HepG2 (cell line): ENCODE measurements around the gene NKX2-3. TPM values are rescaled to one million over a fixed set of nuclear protein-coding genes. Genes with fewer than 3 reads are reported as not detected.

ENCODE experiments used
- ATAC-seq: fragments of 200-7000 bp; cut with Tn5 transposase; 3 replicates; pipeline ENCODE4 v1.9.1; 2020; ENCODE audit warnings: mild to moderate bottlenecking, moderate library complexity
- Bru-seq: library from RNA; stranded (reverse); fragments of 400-500 nt; gene quantifications from one replicate; lab custom pipeline; 2021; lab: Mats Ljungman, UMichigan
- BruChase-seq, 2 experiments: library from RNA; stranded (reverse); fragments of 400-500 nt; gene quantifications; one replicate each; lab custom pipeline; 2021; lab: Mats Ljungman, UMichigan
- BruUV-seq: library from RNA; stranded (reverse); fragments of 400-500 nt; replicated peaks from 2 replicates; lab custom pipeline; 2021; lab: Mats Ljungman, UMichigan
- CTCF ChIA-PET: fragments of 300-600 bp; formaldehyde crosslinking; extraction: SDS; loops from one replicate; lab custom pipeline; 2021; ENCODE audit warnings: low total read pairs, inconsistent platforms, low intra/inter-chr PET ratio; lab: Yijun Ruan, JAX
- POLR2A ChIA-PET: fragments of 350-600 bp; sonication (Branson Sonifier 250); formaldehyde crosslinking; loops from one replicate; lab custom pipeline; 2020; ENCODE audit warnings: antibody characterized with exemption, inconsistent platforms; lab: Yijun Ruan, JAX
- DNase-seq: peaks from one replicate; pipeline ENCODE4 v3.0.0-alpha.2; 2015; ENCODE audit warnings: low spot score
- FAIRE-seq: peaks from 3 replicates; lab custom pipeline; 2011; peaks lifted over from hg19 to GRCh38; lab: Jason Lieb, UNC
- H2AFZ ChIP-seq: one replicate; pipeline ENCODE4 v1.6.1; 2011; ENCODE audit warnings: low read length, inconsistent platforms
- H3K27ac ChIP-seq: fragments of 300-600 bp; 3 replicates; pipeline ENCODE4 v1.8.0; 2011; ENCODE audit warnings: mixed run types, mild to moderate bottlenecking, mixed read lengths, low read length, inconsistent platforms; ENCODE audit not compliant: insufficient read depth; ENCODE audit errors: extremely low read length
- H3K27me3 ChIP-seq, 2 experiments: fragments of 200-600 bp in 1 of 2; 2 replicates in 1 of 2; 3 replicates in 1 of 2; pipeline versions ENCODE4 v1.6.0 to v1.8.0; 2011; ENCODE audit warnings: low read length in 2 of 2, mild to moderate bottlenecking in 2 of 2, moderate library complexity in 2 of 2, inconsistent platforms in 1 of 2; ENCODE audit not compliant: insufficient read depth in 2 of 2, control insufficient read depth in 1 of 2
- H3K36me3 ChIP-seq, 2 experiments: fragments of 200-600 bp in 1 of 2; replicated peaks in 1 of 2; 2 replicates in 1 of 2; 3 replicates in 1 of 2; pipeline versions ENCODE4 v1.5.1 to v1.8.0; 2011; ENCODE audit warnings: low read length in 2 of 2, inconsistent platforms in 1 of 2; ENCODE audit not compliant: insufficient read depth in 2 of 2, control insufficient read depth in 1 of 2
- H3K4me1 ChIP-seq: 2 replicates; pipeline ENCODE4 v1.5.1; 2012; ENCODE audit warnings: low read length, inconsistent platforms; ENCODE audit not compliant: insufficient read depth
- H3K4me2 ChIP-seq: 2 replicates; pipeline ENCODE4 v1.6.0; 2011; ENCODE audit warnings: low read depth, low read length, inconsistent platforms
- H3K4me3 ChIP-seq, 3 experiments: fragments of 200-600 bp in 1 of 3; sonication (generic), shearing (Covaris generic) in 1 of 3; replicated peaks in 1 of 3; 2 replicates each; pipeline ENCODE4 v1.5.1; 2011 to 2016; ENCODE audit warnings: low read length in 3 of 3, inconsistent platforms in 2 of 3, low read depth in 2 of 3, mild to moderate bottlenecking in 2 of 3, control low read depth in 1 of 3, mixed read lengths in 1 of 3; ENCODE audit not compliant: insufficient read depth in 1 of 3
- H3K79me2 ChIP-seq: one replicate; pipeline ENCODE4 v1.6.1; 2011; ENCODE audit warnings: low read length, inconsistent platforms; ENCODE audit not compliant: insufficient read depth
- H3K9ac ChIP-seq: 2 replicates; pipeline ENCODE4 v1.6.0; 2011; ENCODE audit warnings: mild to moderate bottlenecking, low read depth, low read length, inconsistent platforms; ENCODE audit not compliant: insufficient read depth
- H3K9me3 ChIP-seq: 2 replicates; pipeline ENCODE4 v1.5.1; 2012; ENCODE audit warnings: mild to moderate bottlenecking, low read length
- H4K20me1 ChIP-seq: 2 replicates; pipeline ENCODE4 v1.6.0; 2011; ENCODE audit warnings: inconsistent platforms, mild to moderate bottlenecking, low read length, moderate library complexity; ENCODE audit not compliant: insufficient read depth
- ETV6 ChIP-seq: sonication (generic); formaldehyde crosslinking; conservative IDR thresholded peaks from 2 replicates; pipeline ENCODE4 v1.4.0; 2020; ENCODE audit warnings: missing genetic modification reagents
- MED8 ChIP-seq: sonication (generic); formaldehyde crosslinking; IDR thresholded peaks from 2 replicates; pipeline ENCODE4 v1.8.1; 2023; ENCODE audit warnings: mild to moderate bottlenecking, missing genetic modification reagents; ENCODE audit not compliant: insufficient replicate concordance
- SMARCE1 ChIP-seq: fragments of 450-650 bp; IDR thresholded peaks from 2 replicates; pipeline ENCODE4 v1.6.1; 2017; ENCODE audit warnings: borderline replicate concordance
- TAF1 ChIP-seq: sonication (generic); formaldehyde crosslinking; IDR thresholded peaks from 2 replicates; pipeline ENCODE4 v1.4.0; 2020; ENCODE audit warnings: missing genetic modification reagents
- TCF12 ChIP-seq, 2 experiments: fragments of 450-650 bp in 1 of 2; sonication (generic) in 1 of 2; formaldehyde crosslinking in 1 of 2; IDR thresholded peaks; 2 replicates each; pipeline versions ENCODE4 v1.6.1 to v1.8.0; 2017 to 2022; ENCODE audit warnings: antibody characterized with exemption in 1 of 2, mild to moderate bottlenecking in 1 of 2, missing genetic modification reagents in 1 of 2, moderate library complexity in 1 of 2
- ZKSCAN8 ChIP-seq: IDR thresholded peaks from 2 replicates; pipeline ENCODE4 v1.6.1; 2016; ENCODE audit warnings: borderline replicate concordance, missing genetic modification reagents, missing compliant biosample characterization
- ZNF431 ChIP-seq: sonication (generic); formaldehyde crosslinking; IDR thresholded peaks from 2 replicates; pipeline ENCODE4 v1.9.0; 2022; ENCODE audit warnings: missing genetic modification reagents, low read depth, mild to moderate bottlenecking, borderline replicate concordance
- ZNF816 ChIP-seq: sonication (generic); formaldehyde crosslinking; IDR thresholded peaks from 2 replicates; pipeline ENCODE4 v1.8.0; 2022; ENCODE audit warnings: missing genetic modification reagents, mild to moderate bottlenecking, borderline replicate concordance
- ZZZ3 ChIP-seq: sonication (generic); formaldehyde crosslinking; IDR thresholded peaks from 2 replicates; pipeline ENCODE4 v1.4.0; 2020; ENCODE audit warnings: missing genetic modification reagents, mild to moderate bottlenecking, borderline replicate concordance
- WGBS: methylation state at CpG from one replicate; pipeline ENCODE4 v1.1.6; 2017; ENCODE audit warnings: low lambda C conversion rate; 5-methylcytosine and 5-hydroxymethylcytosine counted together
- in situ Hi-C: cut with HindIII; loops from 2 replicates; pipeline ENCODE4 v1.10.0; 2017; ENCODE audit warnings: low pct_unique_long_range_greater_than_20kb; ENCODE audit not compliant: extremely low pct_ligation_motif_present
- intact Hi-C: fragments of 100-400 bp; cut with micrococcal nuclease; formaldehyde crosslinking; loops from one replicate; pipeline ENCODE4 v1.10.0; 2022; ENCODE audit not compliant: unreplicated experiment
- long read RNA-seq, 2 experiments: library from RNA in 1 of 2; library from polyadenylated mRNA in 1 of 2; stranded (forward) in 1 of 2; unstranded in 1 of 2; transcript quantifications; one replicate each; pipeline ENCODE4 v2.0.0, GENCODE V29; 2019 to 2022
- polyA minus RNA-seq, 3 experiments: library from RNA; depleted of rRNA, polyadenylated mRNA; stranded (reverse); fragments of >200 nt; gene quantifications; 2 replicates each; pipeline ENCODE4 v1.2.3, GENCODE V29; 2011; ENCODE audit warnings: low replicate concordance in 1 of 3
- polyA plus RNA-seq, 8 experiments: library from polyadenylated mRNA; depleted of rRNA in 3 of 8; stranded (reverse) in 7 of 8; unstranded in 1 of 8; fragments of >200 nt; fragmentation: Illumina TruSeq in 4 of 8; extraction: Trizol in 4 of 8; gene quantifications; 2 replicates each; pipeline versions ENCODE4 v1.2.1 to v1.2.3, GENCODE V29; 2011 to 2016; ENCODE audit warnings: low read depth in 4 of 8, missing spikeins in 1 of 8, mixed read lengths in 1 of 8; ENCODE audit not compliant: insufficient read depth in 1 of 8
- total RNA-seq, 5 experiments: library from RNA; depleted of rRNA; stranded (reverse); fragments of >200 nt; fragmentation: Illumina TruSeq; extraction: Trizol; gene quantifications; 2 replicates each; pipeline ENCODE4 v1.2.3, GENCODE V29; 2016; ENCODE audit warnings: low read depth in 1 of 5
- TF ChIP-seq, protein P1 (sequence below): IDR thresholded peaks from 2 replicates; pipeline ENCODE4 v1.6.1; 2016; ENCODE audit warnings: low read depth
- TF ChIP-seq, protein P2 (sequence below): sonication (generic); formaldehyde crosslinking; IDR thresholded peaks from 2 replicates; pipeline ENCODE4 v1.4.0; 2020; ENCODE audit warnings: missing genetic modification reagents
- TF ChIP-seq, protein P3 (sequence below): sonication (generic); formaldehyde crosslinking; IDR thresholded peaks from 2 replicates; pipeline ENCODE4 v1.8.1; 2023; ENCODE audit warnings: mild to moderate bottlenecking, inconsistent platforms, moderate library complexity, missing genetic modification reagents, borderline replicate concordance

NKX2-3 gene
- total RNA-seq (2016; rRNA removed; fragmentation: Illumina TruSeq; extraction: Trizol) (not detected in 2 replicates), polyA plus RNA-seq (2011; rRNA removed) (not detected in 2 replicates), polyA minus RNA-seq (2011; rRNA and poly(A)+ RNA removed; ENCODE audit: low replicate concordance) (not detected in 2 replicates), Bru-seq, nascent RNA (not detected), BruChase-seq, experiment 1, labeled RNA remaining after a 6-hour chase (not detected), BruChase-seq, experiment 2, labeled RNA remaining after a 2-hour chase (not detected)
- not detected in 2 replicates for total RNA-seq (2016; cell fraction: cytosol; rRNA removed; fragmentation: Illumina TruSeq; extraction: Trizol; ENCODE audit: low read depth)
- total RNA-seq (2016; cell fraction: insoluble cytoplasmic fraction; rRNA removed; fragmentation: Illumina TruSeq; extraction: Trizol) = not detected in 2 replicates
- not detected in 2 replicates for total RNA-seq (2016; cell fraction: membrane; rRNA removed; fragmentation: Illumina TruSeq; extraction: Trizol)
- total RNA-seq (2016; cell fraction: nucleus; rRNA removed; fragmentation: Illumina TruSeq; extraction: Trizol) = not detected in 2 replicates
- not detected in 2 replicates for polyA plus RNA-seq (2011; cell fraction: cytosol; rRNA removed)
- polyA plus RNA-seq (2011; cell fraction: nucleus; rRNA removed) = not detected in 2 replicates
- not detected in 2 replicates for polyA plus RNA-seq (2012)
- polyA plus RNA-seq (2016; cell fraction: cytosol; fragmentation: Illumina TruSeq; extraction: Trizol; ENCODE audit: low read depth) = not detected in 2 replicates
- not detected in 2 replicates for polyA plus RNA-seq (2016; cell fraction: insoluble cytoplasmic fraction; fragmentation: Illumina TruSeq; extraction: Trizol; ENCODE audit: low read depth)
- polyA plus RNA-seq (2016; cell fraction: membrane; fragmentation: Illumina TruSeq; extraction: Trizol; ENCODE audit: low read depth) = not detected in 2 replicates
- not detected in 2 replicates for polyA plus RNA-seq (2016; cell fraction: nucleus; fragmentation: Illumina TruSeq; extraction: Trizol; ENCODE audit: insufficient read depth, low read depth)
- not detected in 2 replicates for polyA minus RNA-seq (2011; cell fraction: cytosol; rRNA and poly(A)+ RNA removed)
- not detected in 2 replicates for polyA minus RNA-seq (2011; cell fraction: nucleus; rRNA and poly(A)+ RNA removed)
- long read RNA-seq, experiment 1 = 0 reads
- long read RNA-seq, experiment 2 = 0 reads

DNA sequence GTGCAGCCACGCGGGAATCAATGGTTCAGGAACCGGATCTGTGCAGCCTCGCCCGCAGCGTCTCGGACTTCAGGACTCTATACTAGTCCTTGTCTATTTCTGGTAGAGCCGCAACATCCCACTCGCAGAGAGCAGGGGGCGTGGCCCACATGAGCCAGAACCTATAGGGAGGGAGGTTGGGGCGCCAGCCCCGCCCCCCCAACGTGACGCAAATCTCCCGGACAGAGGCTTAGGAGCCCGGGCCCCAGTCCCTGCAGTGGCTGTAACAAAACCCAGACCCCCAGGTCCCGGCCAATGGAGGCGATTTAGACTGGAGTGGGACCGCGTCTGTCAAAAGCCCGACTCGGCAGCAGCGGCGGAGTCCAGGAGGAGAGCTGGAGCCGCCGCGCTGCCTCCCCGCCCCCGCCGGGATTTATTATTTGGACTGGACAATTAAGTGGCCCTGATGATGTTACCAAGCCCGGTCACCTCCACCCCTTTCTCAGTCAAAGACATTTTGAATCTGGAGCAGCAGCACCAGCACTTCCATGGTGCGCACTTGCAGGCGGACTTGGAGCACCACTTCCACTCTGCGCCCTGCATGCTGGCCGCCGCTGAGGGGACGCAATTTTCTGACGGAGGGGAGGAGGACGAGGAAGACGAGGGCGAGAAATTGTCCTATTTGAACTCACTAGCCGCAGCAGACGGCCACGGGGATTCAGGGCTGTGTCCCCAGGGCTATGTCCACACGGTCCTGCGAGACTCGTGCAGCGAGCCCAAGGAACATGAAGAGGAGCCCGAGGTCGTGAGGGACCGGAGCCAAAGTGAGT lies at the start of gene NKX2-3:
NKX2-3 (plus strand) TSS at position 256 of the 809 bp plus-strand sequence; CDS start at position 446, 190 bp downstream.
- Histone ChIP-seq H3K9me3 (no peaks in the 10 kb centered on the region), H3K27ac (no peak within 1 kb of the TSS), H3K9ac (no peak within 1 kb of the TSS), H4K20me1 (peaks cover 2% of the 10 kb centered on the region; the same call in 1 of the 2 replicates), H3K4me1 (peaks cover 22% of the 10 kb centered on the region), H3K4me2 (no peak within 1 kb of the TSS), H3K27me3 (peaks cover 22 to 94% of the 10 kb centered on the region in 2 experiments), H2AFZ (no peak within 1 kb of the TSS), H3K4me3 (no peak within 1 kb of the TSS), H3K36me3 (no peaks in the 10 kb centered on the region), H3K79me2 (no peaks in the 10 kb centered on the region)
- CTCF ChIA-PET = no interaction called here
- no TSS peak for BruUV-seq
- WGBS = 62% methylated on average over 10 of the region's 51 CpGs
- intact Hi-C loops = no loop called here
- in situ Hi-C loops = no loop called here
- ATAC-seq = no peak
- POLR2A ChIA-PET = no interaction called here
- no peak for DNase-seq
- no peak for FAIRE-seq
- TF ChIP-seq, protein P1, sequence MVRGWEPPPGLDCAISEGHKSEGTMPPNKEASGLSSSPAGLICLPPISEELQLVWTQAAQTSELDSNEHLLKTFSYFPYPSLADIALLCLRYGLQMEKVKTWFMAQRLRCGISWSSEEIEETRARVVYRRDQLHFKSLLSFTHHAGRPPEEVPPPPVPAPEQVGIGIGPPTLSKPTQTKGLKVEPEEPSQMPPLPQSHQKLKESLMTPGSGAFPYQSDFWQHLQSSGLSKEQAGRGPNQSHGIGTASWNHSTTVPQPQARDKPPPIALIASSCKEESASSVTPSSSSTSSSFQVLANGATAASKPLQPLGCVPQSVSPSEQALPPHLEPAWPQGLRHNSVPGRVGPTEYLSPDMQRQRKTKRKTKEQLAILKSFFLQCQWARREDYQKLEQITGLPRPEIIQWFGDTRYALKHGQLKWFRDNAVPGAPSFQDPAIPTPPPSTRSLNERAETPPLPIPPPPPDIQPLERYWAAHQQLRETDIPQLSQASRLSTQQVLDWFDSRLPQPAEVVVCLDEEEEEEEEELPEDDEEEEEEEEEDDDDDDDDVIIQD (CRISPR knock-in tag) = no peak
- TF ChIP-seq, protein P2, sequence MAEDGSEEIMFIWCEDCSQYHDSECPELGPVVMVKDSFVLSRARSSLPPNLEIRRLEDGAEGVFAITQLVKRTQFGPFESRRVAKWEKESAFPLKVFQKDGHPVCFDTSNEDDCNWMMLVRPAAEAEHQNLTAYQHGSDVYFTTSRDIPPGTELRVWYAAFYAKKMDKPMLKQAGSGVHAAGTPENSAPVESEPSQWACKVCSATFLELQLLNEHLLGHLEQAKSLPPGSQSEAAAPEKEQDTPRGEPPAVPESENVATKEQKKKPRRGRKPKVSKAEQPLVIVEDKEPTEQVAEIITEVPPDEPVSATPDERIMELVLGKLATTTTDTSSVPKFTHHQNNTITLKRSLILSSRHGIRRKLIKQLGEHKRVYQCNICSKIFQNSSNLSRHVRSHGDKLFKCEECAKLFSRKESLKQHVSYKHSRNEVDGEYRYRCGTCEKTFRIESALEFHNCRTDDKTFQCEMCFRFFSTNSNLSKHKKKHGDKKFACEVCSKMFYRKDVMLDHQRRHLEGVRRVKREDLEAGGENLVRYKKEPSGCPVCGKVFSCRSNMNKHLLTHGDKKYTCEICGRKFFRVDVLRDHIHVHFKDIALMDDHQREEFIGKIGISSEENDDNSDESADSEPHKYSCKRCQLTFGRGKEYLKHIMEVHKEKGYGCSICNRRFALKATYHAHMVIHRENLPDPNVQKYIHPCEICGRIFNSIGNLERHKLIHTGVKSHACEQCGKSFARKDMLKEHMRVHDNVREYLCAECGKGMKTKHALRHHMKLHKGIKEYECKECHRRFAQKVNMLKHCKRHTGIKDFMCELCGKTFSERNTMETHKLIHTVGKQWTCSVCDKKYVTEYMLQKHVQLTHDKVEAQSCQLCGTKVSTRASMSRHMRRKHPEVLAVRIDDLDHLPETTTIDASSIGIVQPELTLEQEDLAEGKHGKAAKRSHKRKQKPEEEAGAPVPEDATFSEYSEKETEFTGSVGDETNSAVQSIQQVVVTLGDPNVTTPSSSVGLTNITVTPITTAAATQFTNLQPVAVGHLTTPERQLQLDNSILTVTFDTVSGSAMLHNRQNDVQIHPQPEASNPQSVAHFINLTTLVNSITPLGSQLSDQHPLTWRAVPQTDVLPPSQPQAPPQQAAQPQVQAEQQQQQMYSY (CRISPR knock-in tag) = no peak
- TF ChIP-seq ZNF431 (no peak), SMARCE1 (no peak), ZKSCAN8 (CRISPR knock-in tag) (no peak), TAF1 (CRISPR knock-in tag) (no peak), ETV6 (CRISPR knock-in tag) (no peak), ZZZ3 (CRISPR knock-in tag) (no peak), MED8 (CRISPR knock-in tag) (no peak), TCF12 (IDR thresholded peaks at IDR 0.05) (no peak), TCF12 (CRISPR knock-in tag; IDR thresholded peaks at IDR 0.05) (no peak), ZNF816 (no peak)
- TF ChIP-seq, protein P3, sequence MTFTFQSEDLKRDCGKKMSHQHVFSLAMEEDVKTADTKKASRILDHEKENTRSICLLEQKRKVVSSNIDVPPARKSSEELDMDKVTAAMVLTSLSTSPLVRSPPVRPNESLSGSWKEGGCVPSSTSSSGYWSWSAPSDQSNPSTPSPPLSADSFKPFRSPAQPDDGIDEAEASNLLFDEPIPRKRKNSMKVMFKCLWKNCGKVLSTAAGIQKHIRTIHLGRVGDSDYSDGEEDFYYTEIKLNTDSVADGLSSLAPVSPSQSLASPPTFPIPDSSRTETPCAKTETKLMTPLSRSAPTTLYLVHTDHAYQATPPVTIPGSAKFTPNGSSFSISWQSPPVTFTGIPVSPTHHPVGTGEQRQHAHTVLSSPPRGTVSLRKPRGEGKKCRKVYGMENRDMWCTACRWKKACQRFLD (CRISPR knock-in tag) = no peak
